HCT116 (cell line): ENCODE data around the gene ACTRT2. TPM values are rescaled to one million over a fixed set of nuclear protein-coding genes. Genes with fewer than 3 reads are reported as not detected.

ENCODE experiments used
- ATAC-seq: fragments of 200-7000 bp; cut with Tn5 transposase; 2 replicates; pipeline ENCODE4 v1.9.1; 2020; ENCODE audit warnings: mild to moderate bottlenecking, moderate library complexity
- BruUV-seq: library from RNA; stranded (reverse); fragments of 400-500 nt; replicated peaks from 2 replicates; lab custom pipeline; 2021; lab: Mats Ljungman, UMichigan
- CTCF ChIA-PET: fragments of 300-600 bp; sonication (Branson Sonifier 250); formaldehyde crosslinking; loops from one replicate; lab custom pipeline; 2021; ENCODE audit warnings: antibody characterized with exemption; lab: Charles Lee
- POLR2A ChIA-PET: fragments of 300-600, 350-600 bp; sonication (Branson Sonifier 250); formaldehyde crosslinking; loops from one replicate; lab custom pipeline; 2021; ENCODE audit warnings: antibody characterized with exemption; lab: Charles Lee
- RAD21 ChIA-PET, 2 experiments: fragments of 300-600 bp; sonication (Branson Sonifier 250); formaldehyde crosslinking; loops; one replicate each; lab custom pipeline; 2023; ENCODE audit warnings: low total read pairs in 2 of 2; ENCODE audit not compliant: uncharacterized antibody in 2 of 2, unreplicated experiment in 2 of 2, low non-redundant PET in 1 of 2; lab: Charles Lee
- DNase-seq: peaks from one replicate; pipeline ENCODE4 v3.0.0-alpha.2; 2010; ENCODE audit warnings: low read depth, low spot score
- H2AFZ ChIP-seq: fragments of 200-600 bp; shearing (Covaris generic), sonication (generic); 2 replicates; pipeline ENCODE4 v1.6.1; 2017; ENCODE audit warnings: low read depth, mixed run types, mixed read lengths, antibody characterized with exemption, low read length; ENCODE audit not compliant: poor library complexity, severe bottlenecking
- H3K27ac ChIP-seq: 2 replicates; pipeline ENCODE4 v1.5.1; 2012; ENCODE audit warnings: low read depth, low read length
- H3K27me3 ChIP-seq: fragments of 200-600 bp; sonication (generic); 2 replicates; pipeline ENCODE4 v1.6.1; 2016; ENCODE audit warnings: mixed run types, low read length, mixed read lengths; ENCODE audit not compliant: insufficient read depth
- H3K36me3 ChIP-seq, 2 experiments: fragments of 200-500 bp in 1 of 2; fragments of 200-600 bp in 1 of 2; sonication (Bioruptor generic) in 1 of 2; sonication (generic) in 1 of 2; 2 replicates each; pipeline versions ENCODE4 v1.5.1 to v1.6.1; 2014 to 2016; ENCODE audit warnings: low read length in 2 of 2, inconsistent platforms in 1 of 2, mixed read lengths in 1 of 2, mixed run types in 1 of 2; ENCODE audit not compliant: insufficient read depth in 2 of 2, control insufficient read depth in 1 of 2
- H3K4me1 ChIP-seq, 2 experiments: fragments of 200-600 bp in 1 of 2; sonication (generic) in 1 of 2; 2 replicates each; pipeline versions ENCODE4 v1.5.1 to v1.6.1; 2012 to 2017; ENCODE audit warnings: low read length in 2 of 2, inconsistent platforms in 1 of 2, mild to moderate bottlenecking in 1 of 2, mixed read lengths in 1 of 2, mixed run types in 1 of 2, moderate library complexity in 1 of 2; ENCODE audit not compliant: insufficient read depth in 2 of 2, control insufficient read depth in 1 of 2
- H3K4me2 ChIP-seq: fragments of 200-600 bp; sonication (generic); 2 replicates; pipeline ENCODE4 v1.6.1; 2017; ENCODE audit warnings: mixed run types, low read length, mixed read lengths
- H3K4me3 ChIP-seq, 2 experiments: fragments of 200-600 bp in 1 of 2; sonication (generic) in 1 of 2; replicated peaks in 1 of 2; 2 replicates each; pipeline ENCODE4 v1.5.1; 2011 to 2016; ENCODE audit warnings: low read length in 2 of 2, control low read depth in 1 of 2, low read depth in 1 of 2, mild to moderate bottlenecking in 1 of 2, mixed read lengths in 1 of 2, mixed run types in 1 of 2
- H3K79me2 ChIP-seq: fragments of 200-600 bp; sonication (generic); 2 replicates; pipeline ENCODE4 v1.6.1; 2017; ENCODE audit warnings: mild to moderate bottlenecking, mixed run types, low read length, moderate library complexity, mixed read lengths; ENCODE audit not compliant: insufficient read depth
- H3K9ac ChIP-seq: fragments of 200-600 bp; sonication (generic); 2 replicates; pipeline ENCODE4 v1.6.1; 2016; ENCODE audit warnings: low read length, mixed read lengths
- H3K9me2 ChIP-seq: fragments of 200-600 bp; sonication (generic), shearing (Covaris generic); 2 replicates; pipeline ENCODE4 v1.6.1; 2017; ENCODE audit warnings: mixed run types, mild to moderate bottlenecking, moderate library complexity; ENCODE audit not compliant: insufficient read depth
- H3K9me3 ChIP-seq, 2 experiments: fragments of 200-500 bp in 1 of 2; fragments of 200-600 bp in 1 of 2; sonication (Bioruptor generic) in 1 of 2; sonication (generic) in 1 of 2; 2 replicates each; pipeline ENCODE4 v1.6.1; 2014 to 2017; ENCODE audit warnings: low read length in 2 of 2, mixed read lengths in 2 of 2, inconsistent platforms in 1 of 2, low read depth in 1 of 2, mild to moderate bottlenecking in 1 of 2, mixed run types in 1 of 2, moderate library complexity in 1 of 2; ENCODE audit not compliant: control insufficient read depth in 1 of 2, insufficient read depth in 1 of 2
- H4K20me1 ChIP-seq: fragments of 200-600 bp; sonication (generic), shearing (Covaris generic); 2 replicates; pipeline ENCODE4 v1.6.1; 2017; ENCODE audit warnings: mixed run types, mild to moderate bottlenecking, moderate library complexity; ENCODE audit not compliant: insufficient read depth
- CBX3 ChIP-seq: IDR thresholded peaks from 2 replicates; pipeline ENCODE4 v1.6.1; 2012; ENCODE audit warnings: low read depth
- CEBPB ChIP-seq: IDR thresholded peaks from 2 replicates; pipeline ENCODE4 v1.6.1; 2012; ENCODE audit warnings: low read depth
- CTCF ChIP-seq, 3 experiments: fragments of 200-600 bp in 1 of 3; sonication (generic) in 1 of 3; IDR thresholded peaks in 2 of 3; conservative IDR thresholded peaks in 1 of 3; 2 replicates each; pipeline ENCODE4 v1.5.1; 2012 to 2017; ENCODE audit warnings: low read depth in 2 of 3, low read length in 2 of 3, antibody characterized with exemption in 1 of 3, borderline replicate concordance in 1 of 3, control low read depth in 1 of 3, mild to moderate bottlenecking in 1 of 3, mixed read lengths in 1 of 3, mixed run types in 1 of 3, moderate library complexity in 1 of 3; ENCODE audit not compliant: insufficient read depth in 1 of 3
- EGR1 ChIP-seq: IDR thresholded peaks from 2 replicates; pipeline ENCODE4 v1.6.1; 2012; ENCODE audit warnings: low read depth
- EZH2 ChIP-seq: fragments of 200-600 bp; sonication (generic); IDR thresholded peaks from 2 replicates; pipeline ENCODE4 v1.6.1; 2017; ENCODE audit warnings: antibody characterized with exemption, mixed run types
- JUND ChIP-seq: IDR thresholded peaks from 2 replicates; pipeline ENCODE4 v1.6.1; 2012
- RAD21 ChIP-seq: IDR thresholded peaks from 2 replicates; pipeline ENCODE4 v1.6.1; 2012; ENCODE audit warnings: low read depth, mild to moderate bottlenecking
- SIN3A ChIP-seq: IDR thresholded peaks from 2 replicates; pipeline ENCODE4 v1.6.1; 2012; ENCODE audit warnings: low read depth
- SP1 ChIP-seq: IDR thresholded peaks from 2 replicates; pipeline ENCODE4 v1.6.1; 2012; ENCODE audit warnings: low read depth
- SRF ChIP-seq: IDR thresholded peaks from 2 replicates; pipeline ENCODE4 v1.6.1; 2012; ENCODE audit warnings: low read depth
- ZFX ChIP-seq: fragments of 450-650 bp; IDR thresholded peaks from 2 replicates; pipeline ENCODE4 v1.6.1; 2017
- ZNF274 ChIP-seq: fragments of 200-500 bp; sonication (Bioruptor generic); IDR thresholded peaks from 2 replicates; pipeline ENCODE4 v1.6.1; 2014; ENCODE audit warnings: mild to moderate bottlenecking, low read depth, low read length, inconsistent platforms
- intact Hi-C: fragments of 100-400 bp; cut with micrococcal nuclease; formaldehyde crosslinking; loops from 2 replicates; pipeline ENCODE4 v1.10.0; 2022
- total RNA-seq: library from RNA; stranded (reverse); gene quantifications from one replicate; pipeline ENCODE4 v1.2.1, GENCODE V29; 2021; ENCODE audit not compliant: unreplicated experiment
- TF ChIP-seq, protein P1 (sequence below): IDR thresholded peaks from 2 replicates; pipeline ENCODE4 v1.6.1; 2012; ENCODE audit warnings: low read depth

ACTRT2 gene
- total RNA-seq, 1 experiment from 2014 or later: not detected

GRCh38 chr1:3053366-3053980 lies 32.2 kb downstream of the ACTRT2 start:
- Histone ChIP-seq H3K4me3 (no peak overlapping the region), H3K36me3 (no peaks in the 10 kb centered on the region), H4K20me1 (no peaks in the 10 kb centered on the region), H3K27ac (no peak overlapping the region), H3K27me3 (peaks cover 13% of the 10 kb centered on the region; the same call in 1 of the 2 replicates), H3K4me2 (no peak overlapping the region), H2AFZ (no peak overlapping the region), H3K9me2 (no peaks in the 10 kb centered on the region), H3K9me3 (no peaks in the 10 kb centered on the region), H3K79me2 (no peaks in the 10 kb centered on the region), H3K4me1 (no peaks in the 10 kb centered on the region), H3K9ac (no peak overlapping the region)
- ATAC-seq: no peak
- TF ChIP-seq SIN3A (no peak), ZNF274 (no peak), SRF (no peak), SP1 (no peak), EZH2 (no peak), JUND (no peak)
- intact Hi-C loops: no loop called here
- no peak for DNase-seq
- POLR2A ChIA-PET: no interaction called here
- no TSS peak for BruUV-seq
- CTCF ChIA-PET: no interaction called here
- RAD21 ChIA-PET: no interaction called here

DNA sequence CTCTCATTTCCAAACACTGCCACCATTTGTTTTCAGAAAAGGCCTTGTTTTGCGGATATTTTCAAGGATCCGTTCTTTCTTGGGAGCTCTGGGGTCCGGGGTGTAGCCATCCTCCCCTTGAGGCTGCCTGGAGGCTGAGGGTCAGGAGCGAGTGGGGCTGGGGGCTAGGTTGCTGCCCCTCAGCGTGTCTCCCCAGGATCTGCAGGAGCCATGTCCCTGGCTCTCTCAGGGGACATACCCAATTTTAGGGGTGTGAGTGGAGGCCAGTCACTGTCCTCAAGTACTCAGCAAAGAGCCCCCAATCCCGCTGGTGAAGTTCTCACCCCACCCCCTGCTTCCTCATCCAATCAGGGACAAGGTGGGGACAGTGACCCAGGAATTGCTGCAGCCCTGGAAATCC lies 32.7 kb downstream of the ACTRT2 start:
- TF ChIP-seq CBX3 (no peak), EZH2 (no peak), RAD21 (no peak), SIN3A (no peak), EGR1 (no peak), ZFX (no peak), CEBPB (no peak), CTCF (IDR thresholded peaks at IDR 0.05 in 2 of 3, conservative IDR thresholded peaks at IDR 0.05 in 1 of 3; ENCODE audit: borderline replicate concordance in 1 of 3, insufficient read depth in 1 of 3, low read depth in 2 of 3, low read length in 2 of 3) (no peak)
- TF ChIP-seq, protein P1, sequence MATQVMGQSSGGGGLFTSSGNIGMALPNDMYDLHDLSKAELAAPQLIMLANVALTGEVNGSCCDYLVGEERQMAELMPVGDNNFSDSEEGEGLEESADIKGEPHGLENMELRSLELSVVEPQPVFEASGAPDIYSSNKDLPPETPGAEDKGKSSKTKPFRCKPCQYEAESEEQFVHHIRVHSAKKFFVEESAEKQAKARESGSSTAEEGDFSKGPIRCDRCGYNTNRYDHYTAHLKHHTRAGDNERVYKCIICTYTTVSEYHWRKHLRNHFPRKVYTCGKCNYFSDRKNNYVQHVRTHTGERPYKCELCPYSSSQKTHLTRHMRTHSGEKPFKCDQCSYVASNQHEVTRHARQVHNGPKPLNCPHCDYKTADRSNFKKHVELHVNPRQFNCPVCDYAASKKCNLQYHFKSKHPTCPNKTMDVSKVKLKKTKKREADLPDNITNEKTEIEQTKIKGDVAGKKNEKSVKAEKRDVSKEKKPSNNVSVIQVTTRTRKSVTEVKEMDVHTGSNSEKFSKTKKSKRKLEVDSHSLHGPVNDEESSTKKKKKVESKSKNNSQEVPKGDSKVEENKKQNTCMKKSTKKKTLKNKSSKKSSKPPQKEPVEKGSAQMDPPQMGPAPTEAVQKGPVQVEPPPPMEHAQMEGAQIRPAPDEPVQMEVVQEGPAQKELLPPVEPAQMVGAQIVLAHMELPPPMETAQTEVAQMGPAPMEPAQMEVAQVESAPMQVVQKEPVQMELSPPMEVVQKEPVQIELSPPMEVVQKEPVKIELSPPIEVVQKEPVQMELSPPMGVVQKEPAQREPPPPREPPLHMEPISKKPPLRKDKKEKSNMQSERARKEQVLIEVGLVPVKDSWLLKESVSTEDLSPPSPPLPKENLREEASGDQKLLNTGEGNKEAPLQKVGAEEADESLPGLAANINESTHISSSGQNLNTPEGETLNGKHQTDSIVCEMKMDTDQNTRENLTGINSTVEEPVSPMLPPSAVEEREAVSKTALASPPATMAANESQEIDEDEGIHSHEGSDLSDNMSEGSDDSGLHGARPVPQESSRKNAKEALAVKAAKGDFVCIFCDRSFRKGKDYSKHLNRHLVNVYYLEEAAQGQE: no peak
- ATAC-seq (no peak), DNase-seq (no peak)
- no peaks in the 10 kb centered on the region for H3K4me1 ChIP-seq
- H3K9me3 ChIP-seq: no peaks in the 10 kb centered on the region
- no peaks in the 10 kb centered on the region for H3K9me2 ChIP-seq
- RAD21 ChIA-PET: no interaction called here
- no peaks in the 10 kb centered on the region for H3K79me2 ChIP-seq
- H3K36me3 ChIP-seq: no peaks in the 10 kb centered on the region
- CTCF ChIA-PET: no interaction called here
- no peak overlapping the region for H3K27ac ChIP-seq
- H2AFZ ChIP-seq: no peak overlapping the region
- H3K4me2 ChIP-seq: no peak overlapping the region
- POLR2A ChIA-PET: no interaction called here
- intact Hi-C loops: no loop called here
- H3K4me3 ChIP-seq: no peak overlapping the region
- H3K27me3 ChIP-seq: peaks cover 13% of the 10 kb centered on the region; the same call in 1 of the 2 replicates
- H4K20me1 ChIP-seq: no peaks in the 10 kb centered on the region
- no TSS peak for BruUV-seq
- H3K9ac ChIP-seq: no peak overlapping the region
